UCSD-AML1 (cell line): ENCODE results near the gene FMO2.

Source experiments
- DNase-seq: peaks from one replicate; lab custom pipeline; 2025; ENCODE audit not compliant: unreplicated experiment; lab: John Stamatoyannopoulos, UW

The FMO2 gene

DNA sequence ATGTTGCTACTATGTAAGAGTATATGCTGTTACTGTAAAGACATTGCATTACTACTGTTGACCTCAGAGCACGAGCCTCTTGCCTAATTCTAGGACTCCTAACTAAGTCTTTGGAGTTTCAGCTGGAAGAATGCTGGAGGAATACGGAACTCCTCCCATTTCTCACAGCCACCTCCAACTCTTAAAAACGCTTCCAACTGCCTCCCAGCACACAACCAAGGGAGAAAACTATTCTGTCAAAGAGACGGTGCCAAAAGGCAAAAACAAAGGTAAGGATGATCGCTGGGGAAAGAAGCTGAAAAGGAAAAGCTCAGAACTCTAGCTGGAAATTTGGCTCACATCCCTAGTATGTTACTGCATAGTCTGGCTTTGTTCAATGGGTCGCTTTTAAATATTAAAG is at the start of gene FMO2:
Gene FMO2, plus strand, starts transcription at position 210 of the 400 bp plus-strand sequence. CDS start 414 bp downstream, outside the sequence.
- DNase-seq, result no peak

GRCh38 chr1:171137580-171137979 is 47.5 kb upstream of the FMO2 start:
- DNase-seq, result no peak

- no peak for DNase-seq
These were observed 46.1 kb upstream of the FMO2 start for GRCh38 chr1:171138980-171139379.

DNA sequence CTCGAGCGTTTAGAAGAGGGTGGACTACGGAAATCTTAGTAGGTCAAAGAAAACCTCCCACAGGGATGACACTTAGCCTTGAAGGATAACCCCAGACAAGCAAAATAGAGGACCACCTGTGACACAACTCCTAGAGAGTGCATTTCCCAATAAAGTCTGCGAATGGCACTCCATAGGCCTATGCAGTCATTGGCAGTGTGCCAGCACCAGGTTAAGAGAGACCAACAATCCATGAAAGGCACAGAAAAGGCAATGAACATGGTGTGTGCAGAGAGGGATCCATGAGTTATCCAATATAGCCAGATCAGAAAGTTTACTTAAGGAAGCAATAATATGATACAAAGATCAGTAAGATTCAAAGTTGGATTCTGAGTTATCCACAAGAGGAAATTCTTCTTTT is 45.2 kb upstream of the FMO2 start:
- DNase-seq, result no peak

- DNase-seq, result no peak
These were observed 44.7 kb upstream of the FMO2 start for GRCh38 chr1:171140401-171140800.

DNA sequence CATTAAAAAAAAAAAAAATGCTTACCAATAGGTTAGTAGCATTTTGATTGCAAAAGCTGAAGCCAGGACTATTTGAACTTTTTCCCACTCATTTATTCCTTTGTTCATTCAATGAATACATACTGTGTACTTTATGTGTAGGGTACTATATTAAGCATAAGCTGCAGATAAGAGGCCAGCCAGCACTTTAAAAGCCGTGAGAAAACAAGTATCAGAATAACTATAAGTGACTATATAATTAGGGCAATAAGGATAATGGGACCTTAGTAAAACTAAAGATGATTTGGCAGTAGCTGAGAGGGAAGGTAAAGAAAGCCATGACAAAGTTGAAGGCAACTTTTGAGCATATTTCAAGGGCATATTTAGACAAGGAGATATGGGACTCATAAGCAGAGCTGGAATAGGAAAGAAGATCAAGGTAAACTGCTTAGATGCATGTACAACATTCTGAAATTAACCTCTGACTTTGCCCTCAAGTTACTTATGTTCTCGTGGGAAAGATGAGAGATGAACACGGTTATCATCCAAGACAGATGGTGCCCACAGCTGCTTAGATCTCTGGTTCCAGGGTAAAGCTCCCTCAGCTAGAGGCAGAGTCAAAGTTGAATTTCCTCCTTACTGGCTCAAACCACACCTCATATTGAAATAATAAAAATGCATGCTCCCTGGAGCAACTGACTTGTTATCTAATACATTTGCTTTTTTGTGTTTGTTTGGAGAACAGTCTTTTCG is 44.0 kb upstream of the FMO2 start:
- no peak for DNase-seq

DNA sequence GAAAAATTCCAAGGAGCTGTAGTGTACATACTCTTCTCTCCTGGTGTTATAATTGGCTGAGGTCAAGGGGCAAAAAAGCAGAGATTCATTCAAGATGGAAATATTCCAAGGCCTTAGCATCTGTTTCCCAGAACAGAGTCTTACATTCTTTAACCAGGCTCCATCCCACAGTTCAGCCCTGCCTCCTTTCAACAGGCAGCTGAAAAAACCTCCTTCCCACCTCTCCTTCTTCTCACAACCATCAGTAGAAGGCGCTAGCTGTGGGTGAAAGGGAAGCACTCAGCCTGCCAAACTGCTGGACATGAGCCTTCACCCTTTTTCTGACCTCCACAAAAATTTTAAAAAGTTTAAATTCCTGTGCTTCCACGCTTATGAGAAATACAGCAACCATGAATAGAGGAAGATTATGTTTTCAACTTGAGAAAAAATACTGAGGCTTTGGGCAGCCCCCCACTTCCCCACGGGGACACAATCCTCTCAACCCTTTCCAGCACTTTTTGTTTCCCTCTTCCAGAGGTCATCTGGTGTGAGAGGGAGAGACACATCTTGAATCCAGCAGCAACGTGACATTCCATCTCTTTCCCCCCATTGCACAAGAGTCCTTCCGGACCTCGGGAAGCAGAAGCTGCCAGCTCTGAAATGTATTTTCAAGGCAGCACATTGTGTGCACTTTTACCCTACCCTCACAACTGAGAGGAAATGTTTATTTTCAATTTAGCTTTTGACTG is 43.2 kb upstream of the FMO2 start:
- no peak for DNase-seq

DNA sequence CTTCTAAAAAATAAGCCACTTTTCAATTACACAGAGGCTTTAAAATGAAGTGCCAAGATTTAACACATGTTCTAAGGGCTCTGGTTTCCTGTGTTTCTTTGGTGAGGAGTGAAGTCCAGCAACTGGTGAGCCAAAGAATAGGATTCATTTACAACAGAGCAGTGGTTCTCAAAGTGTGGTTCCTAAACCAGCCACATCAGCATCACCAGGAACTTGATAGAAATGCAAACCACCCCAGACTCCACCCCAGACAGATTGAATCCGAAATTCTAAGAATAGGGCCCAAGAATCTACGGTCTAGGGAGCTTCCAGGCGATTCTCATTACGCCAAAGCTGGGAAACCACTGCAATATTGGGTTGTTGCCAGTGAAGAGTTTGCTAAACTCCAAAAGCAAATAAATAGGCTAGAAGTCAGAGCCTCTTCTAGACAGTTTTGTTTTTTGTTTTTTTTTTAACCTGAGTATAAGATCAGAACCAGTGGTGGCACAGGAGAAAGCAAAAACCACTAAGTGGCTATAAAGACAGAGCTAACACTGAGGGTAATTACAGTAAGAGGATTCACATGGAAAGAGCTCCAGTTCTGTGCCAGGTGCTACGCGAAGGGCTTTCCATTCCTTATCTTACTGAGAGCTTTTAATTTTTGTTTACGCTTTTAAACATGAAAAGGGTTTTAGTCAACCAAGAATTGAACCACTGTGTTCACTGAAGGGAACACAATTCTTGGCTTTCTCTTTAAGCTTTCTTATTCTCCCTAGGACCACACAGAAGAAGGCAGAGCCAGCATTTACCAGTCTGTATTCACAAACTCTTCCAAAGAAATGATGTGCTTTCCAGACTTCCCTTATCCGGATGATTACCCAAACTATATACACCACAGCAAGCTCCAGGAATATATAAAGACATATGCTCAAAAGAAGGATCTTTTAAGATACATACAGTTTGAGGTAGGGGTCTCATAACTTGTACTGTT is 42.4 kb upstream of the FMO2 start:
- no peak for DNase-seq

- DNase-seq, result no peak
These were observed 34.9 kb upstream of the FMO2 start for GRCh38 chr1:171150156-171150555.

- no peak for DNase-seq
These were observed 32.6 kb upstream of the FMO2 start for GRCh38 chr1:171152549-171152948.

DNA sequence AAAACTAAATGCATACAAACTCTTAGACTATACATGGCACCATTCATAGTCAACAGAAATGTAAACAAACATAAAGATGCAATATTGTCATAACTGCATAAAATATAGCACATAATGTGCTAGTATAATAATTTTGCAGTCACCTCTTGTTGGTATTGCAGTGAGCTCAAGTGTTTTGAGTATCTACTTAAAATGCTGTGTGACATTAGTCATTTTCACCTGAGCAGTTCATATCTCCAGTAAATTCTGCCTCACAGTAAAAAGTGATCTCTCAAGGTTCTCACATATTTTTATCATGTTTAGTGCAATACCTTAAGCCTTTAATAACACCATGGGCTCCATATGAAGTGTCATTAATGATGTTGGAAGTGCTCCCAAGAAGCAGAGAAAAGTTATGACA is 29.6 kb upstream of the FMO2 start:
- no peak for DNase-seq

DNA sequence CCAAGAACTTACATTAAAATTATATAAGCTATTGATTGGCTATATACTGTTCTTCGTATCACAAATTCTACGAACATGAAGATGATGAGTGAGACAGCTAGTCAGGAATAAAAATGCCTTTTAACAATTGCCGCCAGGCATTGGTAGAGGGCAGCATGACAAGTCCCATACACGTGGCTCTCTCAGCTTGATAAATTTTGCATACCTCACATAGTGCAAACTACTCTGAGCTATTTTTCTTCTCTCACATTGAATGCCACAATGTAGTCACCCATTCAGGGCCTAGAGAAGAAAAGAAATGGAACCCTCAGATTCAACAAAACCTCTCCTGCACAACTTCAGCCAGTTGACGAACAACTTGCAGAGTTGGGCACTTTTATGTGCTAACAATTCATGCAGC is 27.0 kb upstream of the FMO2 start:
- no peak for DNase-seq

- DNase-seq, result no peak
These were observed 26.5 kb upstream of the FMO2 start for GRCh38 chr1:171158551-171158950.

- DNase-seq, result no peak
These were observed 26.0 kb upstream of the FMO2 start for GRCh38 chr1:171159148-171159547.

DNA sequence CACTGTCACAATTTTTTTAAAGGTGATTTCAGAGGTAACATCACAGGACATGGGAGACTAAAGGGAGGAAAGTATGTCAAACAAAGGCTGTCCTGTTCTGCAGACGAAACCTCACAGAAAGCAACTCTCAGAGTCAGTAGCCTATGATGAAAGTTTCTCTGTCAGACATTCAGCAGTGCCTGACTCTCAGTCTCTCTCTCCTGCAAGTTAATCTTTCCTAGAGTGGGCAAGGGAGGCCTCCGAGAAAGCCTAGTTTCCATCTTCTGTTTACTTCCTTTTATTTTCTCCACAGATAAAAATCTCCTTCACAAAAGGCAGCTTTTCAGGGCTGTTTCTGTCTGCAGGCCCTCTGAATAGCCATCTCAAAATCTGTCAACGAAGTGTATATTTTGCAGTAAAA is 24.9 kb upstream of the FMO2 start:
- DNase-seq, result no peak

GRCh38 chr1:171160639-171161354 is 24.3 kb upstream of the FMO2 start:
- DNase-seq, result no peak

DNA sequence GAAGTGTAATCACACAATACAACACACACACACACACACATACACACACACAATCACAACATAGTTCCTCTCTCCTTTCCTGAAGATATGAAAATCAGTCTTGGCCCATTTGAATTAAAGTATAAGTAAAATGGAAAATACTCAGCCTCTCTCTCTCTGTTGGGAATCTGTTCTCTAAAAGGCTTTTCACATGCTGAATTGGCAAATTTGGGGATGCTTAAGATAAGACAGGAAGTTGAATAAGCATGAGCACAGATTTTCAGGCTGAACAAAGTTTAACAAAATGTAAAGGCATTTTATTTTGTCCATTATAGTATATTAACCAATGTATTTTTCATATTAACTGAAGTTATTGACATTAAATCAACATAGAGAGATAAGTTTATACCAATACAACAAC is 23.7 kb upstream of the FMO2 start:
- DNase-seq, result no peak

GRCh38 chr1:171166361-171166760 is 18.7 kb upstream of the FMO2 start:
- DNase-seq, result no peak

- DNase-seq, result no peak
These were observed 17.3 kb upstream of the FMO2 start for GRCh38 chr1:171167785-171168184.

DNA sequence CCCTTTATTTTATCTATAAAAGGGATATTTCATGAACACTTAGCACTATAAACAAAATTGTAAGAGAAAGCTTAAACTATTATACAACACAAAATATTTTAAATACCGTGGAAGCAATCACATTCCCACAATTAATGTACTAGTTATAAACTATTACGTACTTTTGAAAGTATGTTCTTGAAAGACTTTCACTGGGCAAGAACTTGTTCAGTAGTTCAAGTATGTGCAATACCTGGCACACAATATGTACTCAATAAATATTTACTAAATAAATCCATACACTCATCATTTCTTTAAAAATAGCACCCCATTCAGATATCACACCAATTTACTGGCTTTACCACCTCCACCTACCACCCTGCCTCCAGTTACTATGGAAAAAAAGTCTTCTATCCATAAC is 12.6 kb upstream of the FMO2 start:
- no peak for DNase-seq

DNA sequence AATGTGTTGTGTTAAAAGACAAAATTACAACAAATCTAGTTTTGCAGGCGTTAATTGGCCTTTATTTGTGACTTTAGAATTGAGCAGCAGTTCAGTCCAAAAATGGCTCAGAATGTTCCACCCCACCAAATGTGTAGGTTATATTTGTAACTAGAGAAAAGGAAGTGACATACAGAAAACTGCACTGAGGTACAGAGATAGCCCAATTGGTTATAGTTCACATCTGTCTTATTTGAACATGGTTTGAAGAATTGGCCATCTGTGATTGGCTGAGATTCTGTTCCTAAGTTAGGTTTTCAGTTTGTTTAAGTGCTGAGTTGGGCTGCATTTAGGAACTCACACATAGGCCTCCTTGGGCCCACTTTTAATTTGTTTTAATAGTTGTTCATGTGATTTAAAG is 12.0 kb upstream of the FMO2 start:
- no peak for DNase-seq
